ENCODE results near the gene CCDC187. TPM values are rescaled to one million over a fixed set of nuclear protein-coding genes. Genes with fewer than 3 reads are reported as not detected.

The CCDC187 gene
- polyA plus RNA-seq, 3 donors: not detected

DNA sequence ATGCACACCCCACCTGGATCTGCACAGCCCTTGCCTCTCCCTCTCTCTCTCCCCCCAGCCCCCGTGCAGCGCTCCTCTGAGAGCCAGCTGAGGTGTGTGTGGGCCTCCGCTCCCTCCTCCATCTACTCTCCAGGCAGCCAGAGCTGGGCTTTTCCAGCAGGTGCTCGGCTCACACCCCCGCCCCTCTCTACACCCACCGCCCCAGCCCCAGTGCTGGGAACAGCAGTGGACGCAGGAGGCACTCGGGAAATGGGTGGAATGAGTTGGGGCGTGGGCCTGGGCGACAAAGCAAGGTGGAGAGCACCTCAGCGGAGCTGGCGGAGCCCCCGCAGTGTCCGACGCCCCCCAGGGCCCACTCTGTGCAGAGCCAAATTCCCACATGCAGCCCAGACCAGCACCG, 85.6 kb downstream of the CCDC187 start:
- H3K36me3 Mint-ChIP-seq: peaks cover 62 to 85% of the 10 kb centered on the region in 2 donors
- Histone ChIP-seq H3K36me3 (replicated peaks in 1 of 2; ENCODE audit: control insufficient read depth in 1 of 2, insufficient read depth in 2 of 2, low read length in 2 of 2) (peaks cover 29 to 75% of the 10 kb centered on the region in 2 donors), H3K27me3 (ENCODE audit: control insufficient read depth in 2 of 2, insufficient read depth in 2 of 2, low read length in 2 of 2) (no peaks in the 10 kb centered on the region), H3K4me2 (replicated peaks; ENCODE audit: extremely low read depth, low read length, poor library complexity, severe bottlenecking) (no peak overlapping the region), H3K9ac (ENCODE audit: insufficient read depth, low read length, poor library complexity, severe bottlenecking) (no peak overlapping the region), H3K79me2 (ENCODE audit: insufficient read depth, low read length) (no peaks in the 10 kb centered on the region), H4K20me1 (ENCODE audit: insufficient read depth, low read length) (no peaks in the 10 kb centered on the region), H3K27ac (ENCODE audit: low read depth in 1 of 2, low read length in 2 of 2) (no peak overlapping the region), H3K4me1 (ENCODE audit: control insufficient read depth in 1 of 2, insufficient read depth in 2 of 2, low read length in 2 of 2) (no peaks in the 10 kb centered on the region), H3K9me3 (replicated peaks in 1 of 2; ENCODE audit: control insufficient read depth in 1 of 2, insufficient read depth in 1 of 2, low read length in 2 of 2) (peaks cover 0 to 10% of the 10 kb centered on the region in 2 donors), H2AFZ (ENCODE audit: insufficient read depth, low read depth, low read length, poor library complexity, severe bottlenecking) (no peak overlapping the region), H3K4me3 (replicated peaks in 1 of 3; ENCODE audit: low read depth in 2 of 3, low read length in 3 of 3) (no peak overlapping the region)
- over 99% methylated on average over 13 of the region's 16 CpGs for WGBS (ENCODE audit: insufficient coverage)
- peaks cover 0 to 10% (median 3%) of the 10 kb centered on the region in 7 donors for H3K9me3 Mint-ChIP-seq
- no peaks in the 10 kb centered on the region for H3K4me1 Mint-ChIP-seq
- peaks cover 0 to 1% (median 0%) of the 10 kb centered on the region in 3 donors for H3K27me3 Mint-ChIP-seq (ENCODE audit: low read depth in 3 of 3)
- no peak for TF ChIP-seq CTCF (IDR thresholded peaks at IDR 0.05)
- no peak overlapping the region for H3K27ac Mint-ChIP-seq
- H3K4me3 Mint-ChIP-seq: no peak overlapping the region
- no peak for DNase-seq
- intact Hi-C loops (cut with micrococcal nuclease): no loop called here

GRCh38 chr9:136216541-136217244, 87.2 kb downstream of the CCDC187 start:
- intact Hi-C loops (cut with micrococcal nuclease): no loop called here
- no peak for TF ChIP-seq CTCF (IDR thresholded peaks at IDR 0.05)
- no peaks in the 10 kb centered on the region for H4K20me1 ChIP-seq (ENCODE audit: insufficient read depth, low read length)
- H3K36me3 ChIP-seq (replicated peaks in 1 of 2; ENCODE audit: control insufficient read depth in 1 of 2, insufficient read depth in 2 of 2, low read length in 2 of 2): peaks cover 25 to 65% of the 10 kb centered on the region in 2 donors
- Mint-ChIP-seq H3K27ac (no peak overlapping the region), H3K4me1 (no peaks in the 10 kb centered on the region), H3K36me3 (peaks cover 60 to 77% of the 10 kb centered on the region in 2 donors), H3K9me3 (peaks cover 0 to 10% (median 3%) of the 10 kb centered on the region in 7 donors), H3K4me3 (no peak overlapping the region), H3K27me3 (ENCODE audit: low read depth in 3 of 3) (peaks cover 0 to 3% (median 0%) of the 10 kb centered on the region in 3 donors)
- 96% methylated on average over 34 of the region's 37 CpGs for WGBS (ENCODE audit: insufficient coverage)
- no peak overlapping the region for H3K27ac ChIP-seq (ENCODE audit: low read depth in 1 of 2, low read length in 2 of 2)
- no peak overlapping the region for H3K4me2 ChIP-seq (replicated peaks; ENCODE audit: extremely low read depth, low read length, poor library complexity, severe bottlenecking)
- no peaks in the 10 kb centered on the region for H3K27me3 ChIP-seq (ENCODE audit: control insufficient read depth in 2 of 2, insufficient read depth in 2 of 2, low read length in 2 of 2)
- no peak overlapping the region for H3K9ac ChIP-seq (ENCODE audit: insufficient read depth, low read length, poor library complexity, severe bottlenecking)
- no peaks in the 10 kb centered on the region for H3K4me1 ChIP-seq (ENCODE audit: control insufficient read depth in 1 of 2, insufficient read depth in 2 of 2, low read length in 2 of 2)
- no peak overlapping the region for H3K4me3 ChIP-seq (replicated peaks in 1 of 3; ENCODE audit: low read depth in 2 of 3, low read length in 3 of 3)
- H3K9me3 ChIP-seq (replicated peaks in 1 of 2; ENCODE audit: control insufficient read depth in 1 of 2, insufficient read depth in 1 of 2, low read length in 2 of 2): peaks cover 0 to 10% of the 10 kb centered on the region in 2 donors
- no peaks in the 10 kb centered on the region for H3K79me2 ChIP-seq (ENCODE audit: insufficient read depth, low read length)
- no peak overlapping the region for H2AFZ ChIP-seq (ENCODE audit: insufficient read depth, low read depth, low read length, poor library complexity, severe bottlenecking)
- DNase-seq: no peak
